DOHH2 (cell line): ENCODE results near the gene OR51A7.

ENCODE experiments used
- H3F3A ChIP-seq: fragments of 200-600 bp; sonication (generic), shearing (Covaris generic); 2 replicates; pipeline ENCODE4 v1.6.0; 2016; ENCODE audit warnings: antibody characterized with exemption, mild to moderate bottlenecking; ENCODE audit not compliant: control insufficient read depth, insufficient read depth
- H3K27ac ChIP-seq: fragments of 200-600 bp; sonication (generic); 2 replicates; pipeline ENCODE4 v1.5.1; 2014; ENCODE audit warnings: low read depth, mild to moderate bottlenecking, low read length, moderate library complexity
- H3K27me3 ChIP-seq: fragments of 200-600 bp; sonication (generic); 2 replicates; pipeline ENCODE4 v1.6.1; 2014; ENCODE audit warnings: mild to moderate bottlenecking, low read length, mixed read lengths; ENCODE audit not compliant: control insufficient read depth
- H3K36me3 ChIP-seq: fragments of 200-600 bp; sonication (generic); 2 replicates; pipeline ENCODE4 v1.6.1; 2014; ENCODE audit warnings: mild to moderate bottlenecking, low read length, moderate library complexity, mixed read lengths; ENCODE audit not compliant: control insufficient read depth
- H3K4me1 ChIP-seq: fragments of 200-600 bp; sonication (generic); 2 replicates; pipeline ENCODE4 v1.6.1; 2014; ENCODE audit warnings: mild to moderate bottlenecking, low read length, mixed read lengths; ENCODE audit not compliant: control insufficient read depth
- H3K4me2 ChIP-seq: fragments of 200-600 bp; sonication (generic); 2 replicates; pipeline ENCODE4 v1.6.0; 2014; ENCODE audit warnings: mild to moderate bottlenecking, low read length, moderate library complexity
- H3K4me3 ChIP-seq: fragments of 200-600 bp; sonication (generic); 2 replicates; pipeline ENCODE4 v1.5.1; 2014; ENCODE audit warnings: mild to moderate bottlenecking, low read length, mixed read lengths
- H3K79me2 ChIP-seq: fragments of 200-600 bp; sonication (generic); 2 replicates; pipeline ENCODE4 v1.6.1; 2014; ENCODE audit warnings: mild to moderate bottlenecking, low read length, mixed read lengths; ENCODE audit not compliant: control insufficient read depth
- H3K9me2 ChIP-seq: fragments of 200-600 bp; sonication (generic); replicated peaks from 2 replicates; pipeline ENCODE4 v1.6.1; 2014; ENCODE audit warnings: mild to moderate bottlenecking, low read length, mixed read lengths; ENCODE audit not compliant: control insufficient read depth
- H3K9me3 ChIP-seq: fragments of 200-600 bp; sonication (generic); 2 replicates; pipeline ENCODE4 v1.6.1; 2014; ENCODE audit warnings: antibody characterized with exemption, low read length, mixed read lengths; ENCODE audit not compliant: control insufficient read depth, insufficient read depth
- H4K20me1 ChIP-seq: fragments of 200-600 bp; sonication (generic); 2 replicates; pipeline ENCODE4 v1.6.0; 2014; ENCODE audit warnings: low read depth, mild to moderate bottlenecking, antibody characterized with exemption, low read length, moderate library complexity; ENCODE audit not compliant: control insufficient read depth, insufficient read depth
- CTCF ChIP-seq: fragments of 200-600 bp; sonication (generic); IDR thresholded peaks from one replicate; pipeline ENCODE4 v1.5.1; 2014; ENCODE audit warnings: antibody characterized with exemption, mild to moderate bottlenecking, low read depth, low read length; ENCODE audit not compliant: poor library complexity, severe bottlenecking
- EZH2phosphoT487 ChIP-seq: fragments of 200-600 bp; sonication (generic); IDR thresholded peaks from 2 replicates; pipeline ENCODE4 v1.6.1; 2017; ENCODE audit warnings: borderline replicate concordance, mild to moderate bottlenecking, antibody characterized with exemption, low read length, moderate library complexity, mixed read lengths

OR51A7 gene

DNA sequence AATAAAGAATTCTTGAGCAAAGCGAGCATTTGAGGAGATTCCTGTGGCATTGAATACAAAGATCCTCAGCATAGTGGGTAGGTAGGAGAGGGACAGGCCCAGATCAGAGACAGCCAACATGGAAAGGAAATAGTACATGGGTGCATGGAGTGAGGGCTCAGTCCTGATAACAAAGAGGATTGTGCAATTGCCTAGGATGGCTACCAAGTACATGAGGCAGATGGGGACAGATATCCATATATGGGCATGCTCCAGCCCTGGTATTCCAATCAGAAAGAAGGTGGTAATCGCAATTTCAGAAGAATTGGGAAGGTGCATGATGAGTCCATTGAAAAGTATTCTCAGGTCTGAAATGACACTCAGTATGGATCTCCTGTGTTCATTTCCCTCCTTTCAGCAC is 13.3 kb upstream of the OR51A7 start:
- Histone ChIP-seq H3K79me2 (no peaks in the 10 kb centered on the region), H3K4me2 (no peak overlapping the region), H3K4me1 (no peaks in the 10 kb centered on the region), H3K27ac (no peak overlapping the region), H3K27me3 (no peaks in the 10 kb centered on the region), H3K9me2 (no peaks in the 10 kb centered on the region), H3K4me3 (no peak overlapping the region), H3K36me3 (no peaks in the 10 kb centered on the region), H3F3A (no peaks in the 10 kb centered on the region), H3K9me3 (no peaks in the 10 kb centered on the region), H4K20me1 (no peaks in the 10 kb centered on the region)
- no peak for TF ChIP-seq CTCF
- no peak for TF ChIP-seq EZH2phosphoT487

DNA sequence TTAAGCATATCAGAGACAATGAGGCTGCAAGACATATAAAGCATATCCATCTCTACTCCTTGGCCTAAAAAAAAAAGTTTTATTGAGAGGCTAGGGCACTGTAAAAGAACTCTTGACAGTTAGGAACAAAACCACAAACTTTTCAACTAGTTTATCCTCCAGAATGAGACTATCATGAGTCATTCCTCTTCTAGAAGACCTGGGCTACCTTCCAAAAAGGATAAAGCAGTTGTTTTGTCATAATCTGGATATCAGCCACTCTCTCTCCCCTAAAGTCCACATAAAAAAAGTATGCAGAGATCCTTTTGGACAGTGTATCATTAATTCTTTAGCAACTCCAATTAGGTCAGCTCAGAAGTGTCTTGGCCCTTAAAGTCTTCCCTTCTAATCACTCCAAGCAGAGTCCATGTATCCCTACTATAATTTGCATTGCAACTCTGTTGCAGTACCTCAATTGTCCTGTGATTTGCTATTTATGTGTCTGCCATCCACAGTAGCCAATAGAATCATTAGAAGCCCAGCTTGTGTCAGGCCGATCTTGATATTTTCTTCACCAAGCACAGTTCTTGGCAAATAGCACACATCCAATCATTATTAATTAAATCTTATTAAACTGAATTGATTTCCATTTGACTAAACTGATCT is 11.5 kb upstream of the OR51A7 start:
- no peaks in the 10 kb centered on the region for H3K27me3 ChIP-seq
- no peaks in the 10 kb centered on the region for H4K20me1 ChIP-seq
- no peak for TF ChIP-seq CTCF
- TF ChIP-seq EZH2phosphoT487, result no peak

DNA sequence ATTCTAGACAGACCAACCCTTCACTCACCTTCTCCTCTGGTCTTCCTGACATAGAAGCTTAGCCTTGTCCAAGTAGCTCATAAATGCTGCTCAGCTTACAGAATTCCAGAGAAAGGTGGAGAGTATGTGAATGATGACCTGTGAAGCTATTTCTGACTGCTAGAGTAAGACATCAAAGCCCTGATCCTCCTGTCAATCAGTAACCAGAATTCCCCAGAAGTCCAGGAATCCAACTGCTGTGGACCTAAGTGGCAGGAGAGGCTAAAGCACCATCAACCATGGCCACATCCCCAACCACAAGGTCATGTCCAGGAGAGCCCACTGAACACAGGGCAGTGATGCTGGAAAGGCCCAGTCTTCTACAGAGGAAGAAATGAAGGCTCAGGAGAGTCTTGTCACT is 13.0 kb downstream of the OR51A7 start:
- Histone ChIP-seq H4K20me1 (no peaks in the 10 kb centered on the region), H3F3A (no peaks in the 10 kb centered on the region), H3K27ac (no peak overlapping the region), H3K4me1 (no peaks in the 10 kb centered on the region), H3K4me3 (no peak overlapping the region), H3K36me3 (no peaks in the 10 kb centered on the region), H3K9me3 (no peaks in the 10 kb centered on the region), H3K27me3 (no peaks in the 10 kb centered on the region), H3K9me2 (no peaks in the 10 kb centered on the region), H3K4me2 (no peak overlapping the region), H3K79me2 (no peaks in the 10 kb centered on the region)
- TF ChIP-seq CTCF (no peak), EZH2phosphoT487 (no peak)

More for the DNA sequence above, 11.5 kb upstream of the OR51A7 start:
- Histone ChIP-seq H3K4me2 (no peak overlapping the region), H3K4me1 (no peaks in the 10 kb centered on the region), H3K9me2 (no peaks in the 10 kb centered on the region), H3K36me3 (no peaks in the 10 kb centered on the region), H3K79me2 (no peaks in the 10 kb centered on the region), H3K9me3 (no peaks in the 10 kb centered on the region), H3F3A (no peaks in the 10 kb centered on the region), H3K27ac (no peak overlapping the region), H3K4me3 (no peak overlapping the region)

- no peaks in the 10 kb centered on the region for H3K36me3 ChIP-seq
- H3K4me3 ChIP-seq, result no peak within 1 kb of the TSS
- no peaks in the 10 kb centered on the region for H3F3A ChIP-seq
- H3K4me1 ChIP-seq, result no peaks in the 10 kb centered on the region
- H4K20me1 ChIP-seq, result no peaks in the 10 kb centered on the region
- H3K9me3 ChIP-seq, result no peaks in the 10 kb centered on the region
- TF ChIP-seq CTCF (no peak), EZH2phosphoT487 (no peak)
- no peaks in the 10 kb centered on the region for H3K79me2 ChIP-seq
- H3K27ac ChIP-seq, result no peak within 1 kb of the TSS
- H3K4me2 ChIP-seq, result no peak within 1 kb of the TSS
- H3K9me2 ChIP-seq, result no peaks in the 10 kb centered on the region
- H3K27me3 ChIP-seq, result no peaks in the 10 kb centered on the region
Measured at GRCh38 chr11:4919250-4919649, 15.7 kb downstream of the OR51A7 start, which contains the start of gene OR51G2. Gene OR51G2 (minus strand): TSS chr11:4919350. CDS start chr11:4915663, 3,687 bp downstream.
